Loucy (cell line): Measurements from ENCODE around the gene ZNF471.

Experiments
- EZH2phosphoT487 ChIP-seq: fragments of 200-600 bp; IDR thresholded peaks from 2 replicates; pipeline ENCODE4 v1.6.1; 2018; ENCODE audit warnings: antibody characterized with exemption, mild to moderate bottlenecking, moderate library complexity, borderline replicate concordance
- TF ChIP-seq, protein P1 (sequence below): fragments of 200-600 bp; sonication (generic); conservative IDR thresholded peaks from 2 replicates; pipeline ENCODE4 v1.5.1; 2014; ENCODE audit warnings: mild to moderate bottlenecking, antibody characterized with exemption, low read length

DNA sequence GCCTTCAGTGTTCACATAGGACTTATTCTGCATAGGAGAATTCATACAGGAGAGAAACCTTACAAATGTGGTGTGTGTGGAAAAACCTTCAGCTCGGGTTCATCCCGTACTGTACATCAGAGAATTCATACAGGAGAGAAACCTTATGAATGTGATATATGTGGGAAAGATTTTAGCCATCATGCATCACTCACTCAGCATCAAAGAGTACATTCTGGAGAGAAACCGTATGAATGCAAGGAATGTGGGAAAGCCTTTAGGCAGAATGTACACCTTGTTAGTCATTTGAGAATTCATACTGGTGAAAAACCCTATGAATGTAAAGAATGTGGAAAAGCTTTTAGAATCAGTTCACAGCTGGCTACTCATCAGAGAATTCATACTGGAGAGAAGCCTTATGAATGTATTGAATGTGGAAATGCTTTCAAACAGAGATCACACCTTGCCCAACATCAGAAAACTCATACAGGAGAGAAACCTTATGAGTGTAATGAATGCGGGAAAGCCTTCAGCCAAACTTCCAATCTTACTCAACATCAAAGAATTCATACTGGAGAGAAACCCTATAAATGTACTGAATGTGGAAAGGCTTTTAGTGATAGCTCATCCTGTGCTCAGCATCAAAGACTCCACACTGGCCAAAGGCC is 17.7 kb downstream of the ZNF471 start:
- TF ChIP-seq, protein P1, sequence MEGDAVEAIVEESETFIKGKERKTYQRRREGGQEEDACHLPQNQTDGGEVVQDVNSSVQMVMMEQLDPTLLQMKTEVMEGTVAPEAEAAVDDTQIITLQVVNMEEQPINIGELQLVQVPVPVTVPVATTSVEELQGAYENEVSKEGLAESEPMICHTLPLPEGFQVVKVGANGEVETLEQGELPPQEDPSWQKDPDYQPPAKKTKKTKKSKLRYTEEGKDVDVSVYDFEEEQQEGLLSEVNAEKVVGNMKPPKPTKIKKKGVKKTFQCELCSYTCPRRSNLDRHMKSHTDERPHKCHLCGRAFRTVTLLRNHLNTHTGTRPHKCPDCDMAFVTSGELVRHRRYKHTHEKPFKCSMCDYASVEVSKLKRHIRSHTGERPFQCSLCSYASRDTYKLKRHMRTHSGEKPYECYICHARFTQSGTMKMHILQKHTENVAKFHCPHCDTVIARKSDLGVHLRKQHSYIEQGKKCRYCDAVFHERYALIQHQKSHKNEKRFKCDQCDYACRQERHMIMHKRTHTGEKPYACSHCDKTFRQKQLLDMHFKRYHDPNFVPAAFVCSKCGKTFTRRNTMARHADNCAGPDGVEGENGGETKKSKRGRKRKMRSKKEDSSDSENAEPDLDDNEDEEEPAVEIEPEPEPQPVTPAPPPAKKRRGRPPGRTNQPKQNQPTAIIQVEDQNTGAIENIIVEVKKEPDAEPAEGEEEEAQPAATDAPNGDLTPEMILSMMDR, result no peak
- no peak for TF ChIP-seq EZH2phosphoT487
